ENCODE data around the gene BCAR1. TPM values are rescaled to one million over a fixed set of nuclear protein-coding genes. Genes with fewer than 3 reads are reported as not detected.
A peak's percentile ranks its signal among the peaks of the same experiment; 100 is the strongest.

The BCAR1 gene
- total RNA-seq, 6 experiments from 2014 or later = 126 to 148 (median 130) TPM

DNA sequence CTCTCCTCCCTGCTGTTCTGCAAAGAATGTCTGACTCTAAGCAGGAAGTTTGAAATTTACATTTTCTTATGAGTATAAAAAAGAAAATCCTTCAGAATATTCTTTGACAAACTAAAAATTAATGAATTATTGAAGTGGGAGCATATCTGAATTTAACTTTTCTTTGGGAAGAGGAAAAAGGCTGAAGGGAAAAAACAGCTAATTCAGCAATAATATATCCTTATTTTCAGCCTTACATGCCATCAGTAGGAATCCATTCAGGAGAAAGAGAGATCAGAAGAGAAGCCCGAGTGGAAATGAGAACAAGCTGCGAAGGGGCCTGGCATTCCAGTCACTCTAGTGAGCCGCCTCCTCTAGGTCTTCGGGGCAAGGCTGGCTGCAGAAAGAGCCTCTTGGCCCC, 41.7 kb upstream of the BCAR1 start:
- no peak for DNase-seq
- Mint-ChIP-seq H3K4me3 (peak overlapping the region; percentile 74), H3K36me3 (ENCODE audit: low read depth) (peaks cover 36% of the 10 kb centered on the region), H3K27me3 (ENCODE audit: insufficient read depth) (peaks cover 4% of the 10 kb centered on the region; the same call in 1 of the 2 replicates), H3K4me1 (ENCODE audit: low read depth) (peaks cover 61% of the 10 kb centered on the region), H3K9me3 (no peaks in the 10 kb centered on the region), H3K27ac (peak overlapping the region; percentile 84)
- TF ChIP-seq, protein P1, sequence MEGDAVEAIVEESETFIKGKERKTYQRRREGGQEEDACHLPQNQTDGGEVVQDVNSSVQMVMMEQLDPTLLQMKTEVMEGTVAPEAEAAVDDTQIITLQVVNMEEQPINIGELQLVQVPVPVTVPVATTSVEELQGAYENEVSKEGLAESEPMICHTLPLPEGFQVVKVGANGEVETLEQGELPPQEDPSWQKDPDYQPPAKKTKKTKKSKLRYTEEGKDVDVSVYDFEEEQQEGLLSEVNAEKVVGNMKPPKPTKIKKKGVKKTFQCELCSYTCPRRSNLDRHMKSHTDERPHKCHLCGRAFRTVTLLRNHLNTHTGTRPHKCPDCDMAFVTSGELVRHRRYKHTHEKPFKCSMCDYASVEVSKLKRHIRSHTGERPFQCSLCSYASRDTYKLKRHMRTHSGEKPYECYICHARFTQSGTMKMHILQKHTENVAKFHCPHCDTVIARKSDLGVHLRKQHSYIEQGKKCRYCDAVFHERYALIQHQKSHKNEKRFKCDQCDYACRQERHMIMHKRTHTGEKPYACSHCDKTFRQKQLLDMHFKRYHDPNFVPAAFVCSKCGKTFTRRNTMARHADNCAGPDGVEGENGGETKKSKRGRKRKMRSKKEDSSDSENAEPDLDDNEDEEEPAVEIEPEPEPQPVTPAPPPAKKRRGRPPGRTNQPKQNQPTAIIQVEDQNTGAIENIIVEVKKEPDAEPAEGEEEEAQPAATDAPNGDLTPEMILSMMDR (IDR thresholded peaks at IDR 0.05) = no peak

DNA sequence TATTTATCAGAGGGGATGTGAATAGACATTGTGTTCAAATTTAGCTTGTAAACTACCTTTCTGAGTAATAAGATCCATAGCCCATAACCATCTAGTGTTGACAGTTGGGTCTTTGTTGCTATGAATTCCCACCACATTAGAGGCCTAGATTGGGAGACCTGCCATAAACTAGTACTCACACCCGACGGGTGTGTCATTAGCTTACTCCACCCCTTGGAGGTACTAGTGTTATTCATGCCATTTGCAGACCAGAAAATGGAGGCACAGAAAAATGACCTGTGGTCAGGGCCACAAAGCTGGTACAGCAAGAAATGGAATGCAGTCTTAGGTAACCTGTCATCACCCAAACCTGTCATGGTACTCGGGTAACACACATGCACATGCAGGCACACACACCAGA, 41.3 kb upstream of the BCAR1 start:
- Mint-ChIP-seq H3K9me3 (no peaks in the 10 kb centered on the region), H3K4me1 (ENCODE audit: low read depth) (peaks cover 61% of the 10 kb centered on the region), H3K36me3 (ENCODE audit: low read depth) (peaks cover 33% of the 10 kb centered on the region), H3K27ac (no peak overlapping the region; the same call in 1 of the 2 replicates), H3K4me3 (peak overlapping the region; percentile 74; the same call in 1 of the 2 replicates), H3K27me3 (ENCODE audit: insufficient read depth) (peaks cover 3% of the 10 kb centered on the region; the same call in 1 of the 2 replicates)
- peak; percentile 8 for DNase-seq
- TF ChIP-seq, protein P1 (IDR thresholded peaks at IDR 0.05) = no peak

DNA sequence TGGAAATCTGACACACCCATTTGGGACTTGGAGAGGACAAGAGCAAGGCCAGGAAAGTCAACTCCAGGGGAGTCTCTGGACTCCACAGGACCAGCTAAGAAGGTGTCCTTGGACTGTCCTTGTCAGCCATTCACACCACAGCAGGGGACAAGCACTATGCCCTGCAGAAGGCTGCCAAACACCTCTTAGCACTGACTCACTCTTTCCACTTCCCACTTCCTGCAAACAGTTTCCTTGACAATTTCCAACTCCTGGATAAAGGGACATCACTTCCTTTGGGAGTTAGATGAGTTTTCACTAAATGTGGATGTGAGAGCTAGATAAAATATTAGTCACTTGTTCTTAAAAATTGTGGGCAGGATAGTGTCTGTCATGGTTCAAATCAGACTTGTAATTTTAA, 37.8 kb upstream of the BCAR1 start:
- TF ChIP-seq, protein P1 (IDR thresholded peaks at IDR 0.05) = no peak
- no peaks in the 10 kb centered on the region for H3K9me3 Mint-ChIP-seq
- DNase-seq = peak; percentile 33
- H3K27ac Mint-ChIP-seq = peak overlapping the region; percentile 51
- H3K4me1 Mint-ChIP-seq (ENCODE audit: low read depth) = peaks cover 44% of the 10 kb centered on the region
- peaks cover 32% of the 10 kb centered on the region for H3K36me3 Mint-ChIP-seq (ENCODE audit: low read depth)
- H3K27me3 Mint-ChIP-seq (ENCODE audit: insufficient read depth) = peaks cover 5% of the 10 kb centered on the region
- no peak overlapping the region for H3K4me3 Mint-ChIP-seq

DNA sequence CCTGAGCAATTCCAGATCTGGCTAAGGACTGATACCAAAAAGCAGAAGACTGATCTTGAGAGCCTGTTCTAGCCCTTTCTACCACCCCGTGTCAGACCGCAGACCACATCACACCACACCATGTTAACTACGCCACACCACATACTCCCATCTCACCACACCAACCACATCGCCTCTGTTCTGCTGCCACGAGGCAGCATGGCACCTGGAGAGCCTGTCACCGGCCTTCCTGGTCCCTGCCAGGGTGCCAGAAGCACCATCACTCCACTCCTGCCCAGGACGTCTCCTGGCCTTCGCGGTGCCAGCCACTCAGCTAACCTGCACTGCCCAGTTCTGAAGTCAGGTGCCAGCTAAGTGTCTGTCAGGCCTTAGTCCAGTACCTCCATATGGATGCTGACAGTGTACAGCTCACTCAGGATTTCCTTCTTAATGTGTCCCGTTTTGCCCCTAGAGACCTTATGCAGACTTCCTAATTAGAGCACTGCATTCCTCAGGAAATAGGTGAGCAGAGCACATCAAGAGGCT, 37.2 kb upstream of the BCAR1 start:
- Mint-ChIP-seq H3K4me1 (ENCODE audit: low read depth) (peaks cover 39% of the 10 kb centered on the region), H3K27ac (peak overlapping the region; percentile 16; the same call in 1 of the 2 replicates), H3K9me3 (no peaks in the 10 kb centered on the region), H3K36me3 (ENCODE audit: low read depth) (peaks cover 32% of the 10 kb centered on the region), H3K4me3 (no peak overlapping the region), H3K27me3 (ENCODE audit: insufficient read depth) (peaks cover 5% of the 10 kb centered on the region)
- TF ChIP-seq, protein P1 (IDR thresholded peaks at IDR 0.05) = no peak
- no peak for DNase-seq

DNA sequence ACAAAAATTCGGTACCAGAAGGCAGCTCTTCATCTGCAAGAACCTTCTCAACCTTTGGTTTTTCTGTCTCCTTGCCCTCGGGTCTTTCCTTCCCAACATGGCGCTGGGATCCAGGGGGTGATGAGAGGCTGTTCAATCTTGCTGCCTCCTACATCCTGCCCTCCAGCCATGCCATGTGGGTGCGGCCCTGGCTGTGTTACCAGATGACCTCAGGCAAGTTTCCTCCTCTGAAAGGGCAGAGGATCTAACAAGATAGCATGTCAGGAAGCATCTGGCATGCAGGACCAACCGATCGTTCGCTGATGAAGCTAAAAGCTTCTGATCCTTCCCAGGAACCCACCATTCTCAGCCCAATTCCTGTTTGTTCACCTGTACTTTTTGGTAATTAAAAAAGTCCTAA, 36.8 kb upstream of the BCAR1 start:
- no peak for DNase-seq
- peaks cover 34% of the 10 kb centered on the region for H3K4me1 Mint-ChIP-seq (ENCODE audit: low read depth)
- no peaks in the 10 kb centered on the region for H3K9me3 Mint-ChIP-seq
- no peak overlapping the region for H3K4me3 Mint-ChIP-seq
- H3K27me3 Mint-ChIP-seq (ENCODE audit: insufficient read depth) = peaks cover 5% of the 10 kb centered on the region
- TF ChIP-seq, protein P1 (IDR thresholded peaks at IDR 0.05) = no peak
- peak overlapping the region; percentile 16; the same call in 1 of the 2 replicates for H3K27ac Mint-ChIP-seq
- peaks cover 32% of the 10 kb centered on the region for H3K36me3 Mint-ChIP-seq (ENCODE audit: low read depth)
